Mesenchymal stem cell (in vitro differentiated cells and primary cell): Measurements from ENCODE around the gene EGR1.
A peak's percentile ranks its signal among the peaks of the same experiment; 100 is the strongest.

Source experiments
- DNase-seq: peaks from one replicate; pipeline ENCODE4 v3.0.0-alpha.2; 2013
- H2AFZ ChIP-seq: one replicate; pipeline ENCODE4 v1.6.1; 2013; ENCODE audit warnings: low read depth, mild to moderate bottlenecking, control low read depth, inconsistent platforms, low read length, moderate library complexity
- H2AK5ac ChIP-seq: 2 replicates; pipeline ENCODE4 v1.6.1; 2013; ENCODE audit warnings: low read length, moderate library complexity, mild to moderate bottlenecking, inconsistent platforms; ENCODE audit not compliant: severe bottlenecking
- H2BK120ac ChIP-seq: one replicate; pipeline ENCODE4 v1.6.1; 2013; ENCODE audit warnings: low read depth, mild to moderate bottlenecking, inconsistent platforms, low read length, moderate library complexity
- H2BK12ac ChIP-seq, 2 experiments: one replicate each; pipeline ENCODE4 v1.6.1; 2013; ENCODE audit warnings: inconsistent platforms in 2 of 2, low read length in 2 of 2, mild to moderate bottlenecking in 2 of 2, moderate library complexity in 2 of 2, control low read depth in 1 of 2
- H2BK15ac ChIP-seq: one replicate; pipeline ENCODE4 v1.6.1; 2013; ENCODE audit warnings: mild to moderate bottlenecking, low read depth, inconsistent platforms; ENCODE audit not compliant: poor library complexity, severe bottlenecking
- H2BK5ac ChIP-seq: 2 replicates; pipeline ENCODE4 v1.6.1; 2013; ENCODE audit warnings: low read depth, mild to moderate bottlenecking, low read length, control low read depth, inconsistent platforms; ENCODE audit not compliant: poor library complexity, severe bottlenecking
- H3K14ac ChIP-seq, 2 experiments: one replicate each; pipeline ENCODE4 v1.6.1; 2013; ENCODE audit warnings: inconsistent platforms in 2 of 2, low read length in 2 of 2, control low read depth in 1 of 2, mild to moderate bottlenecking in 1 of 2, moderate library complexity in 1 of 2
- H3K18ac ChIP-seq, 2 experiments: one replicate each; pipeline ENCODE4 v1.6.1; 2013; ENCODE audit warnings: inconsistent platforms in 2 of 2, low read length in 2 of 2, control low read depth in 1 of 2, low read depth in 1 of 2, mild to moderate bottlenecking in 1 of 2
- H3K23ac ChIP-seq, 2 experiments: one replicate each; pipeline ENCODE4 v1.6.1; 2013; ENCODE audit warnings: inconsistent platforms in 2 of 2, low read length in 2 of 2, mild to moderate bottlenecking in 2 of 2, moderate library complexity in 2 of 2, control low read depth in 1 of 2
- H3K27ac ChIP-seq: 2 replicates; pipeline ENCODE4 v1.5.1; 2013; ENCODE audit warnings: mild to moderate bottlenecking, moderate library complexity, low read length, control low read depth, inconsistent platforms; ENCODE audit not compliant: poor library complexity, severe bottlenecking
- H3K27me3 ChIP-seq, 2 experiments: 2 replicates each; pipeline versions ENCODE4 v1.6.1 to v1.7.0; 2013; ENCODE audit warnings: low read length in 2 of 2, mild to moderate bottlenecking in 2 of 2, moderate library complexity in 2 of 2, control low read depth in 1 of 2, inconsistent platforms in 1 of 2; ENCODE audit not compliant: control insufficient read depth in 1 of 2, insufficient read depth in 1 of 2
- H3K36me3 ChIP-seq, 2 experiments: 2 replicates each; pipeline versions ENCODE4 v1.6.1 to v1.7.0; 2013; ENCODE audit warnings: low read length in 2 of 2, control low read depth in 1 of 2, inconsistent platforms in 1 of 2, low read depth in 1 of 2, mild to moderate bottlenecking in 1 of 2; ENCODE audit not compliant: insufficient read depth in 2 of 2, control insufficient read depth in 1 of 2
- H3K4ac ChIP-seq, 2 experiments: one replicate each; pipeline ENCODE4 v1.6.1; 2013; ENCODE audit warnings: inconsistent platforms in 2 of 2, low read length in 2 of 2, mild to moderate bottlenecking in 2 of 2, moderate library complexity in 2 of 2, control low read depth in 1 of 2, low read depth in 1 of 2
- H3K4me1 ChIP-seq: 2 replicates; pipeline ENCODE4 v1.6.1; 2013; ENCODE audit warnings: low read depth, low read length, control low read depth; ENCODE audit not compliant: control insufficient read depth, insufficient read depth
- H3K4me2 ChIP-seq: 2 replicates; pipeline ENCODE4 v1.6.1; 2013; ENCODE audit warnings: low read length, mild to moderate bottlenecking, inconsistent platforms; ENCODE audit not compliant: poor library complexity, severe bottlenecking
- H3K4me3 ChIP-seq, 2 experiments: 2 replicates each; pipeline versions ENCODE4 v1.5.1 to v1.7.0; 2013; ENCODE audit warnings: low read length in 2 of 2, mild to moderate bottlenecking in 2 of 2, control low read depth in 1 of 2, low read depth in 1 of 2; ENCODE audit not compliant: insufficient read depth in 1 of 2
- H3K79me1 ChIP-seq: replicated peaks from 2 replicates; pipeline ENCODE4 v1.6.1; 2013; ENCODE audit warnings: mild to moderate bottlenecking, control low read depth, low read length, inconsistent platforms; ENCODE audit not compliant: poor library complexity, severe bottlenecking
- H3K9ac ChIP-seq: 2 replicates; pipeline ENCODE4 v1.7.0; 2013; ENCODE audit warnings: mild to moderate bottlenecking, low read length, moderate library complexity
- H3K9me3 ChIP-seq: 2 replicates; pipeline ENCODE4 v1.7.0; 2013; ENCODE audit warnings: mild to moderate bottlenecking, low read length; ENCODE audit not compliant: control insufficient read depth
- H4K8ac ChIP-seq: one replicate; pipeline ENCODE4 v1.6.1; 2013; ENCODE audit warnings: inconsistent platforms, mild to moderate bottlenecking, low read length, moderate library complexity
- H4K91ac ChIP-seq: one replicate; pipeline ENCODE4 v1.6.1; 2013; ENCODE audit warnings: mild to moderate bottlenecking, low read length, inconsistent platforms
- WGBS: methylation state at CpG from one replicate; pipeline ENCODE4 v1.1.7; 2013; ENCODE audit warnings: mixed read lengths; 5-methylcytosine and 5-hydroxymethylcytosine counted together

EGR1 gene

GRCh38 chr5:138438003-138438723, 27.1 kb upstream of the EGR1 start:
- H2AK5ac ChIP-seq = no peak overlapping the region
- WGBS = 86% methylated on average over 8 of the region's 11 CpGs
- no peak overlapping the region for H4K91ac ChIP-seq
- no peak overlapping the region for H3K23ac ChIP-seq
- H3K36me3 ChIP-seq = peaks cover 23 to 35% of the 10 kb centered on the region in 2 experiments
- peak overlapping the region; percentile 93 for H3K4me2 ChIP-seq
- H3K4ac ChIP-seq = no peak overlapping the region
- H3K18ac ChIP-seq = no peak overlapping the region
- H3K27ac ChIP-seq = no peak overlapping the region
- H2BK120ac ChIP-seq = no peak overlapping the region
- no peak for DNase-seq
- peak overlapping the region; percentile 84 for H3K9ac ChIP-seq
- no peak overlapping the region for H3K14ac ChIP-seq
- H4K8ac ChIP-seq = no peak overlapping the region
- peak overlapping the region; percentile 63 to 77 for H3K4me3 ChIP-seq
- H2AFZ ChIP-seq = no peak overlapping the region
- no peaks in the 10 kb centered on the region for H3K79me1 ChIP-seq
- H3K27me3 ChIP-seq = peaks cover 0 to 3% of the 10 kb centered on the region in 2 experiments
- H3K9me3 ChIP-seq = no peaks in the 10 kb centered on the region
- peaks cover 13% of the 10 kb centered on the region for H3K4me1 ChIP-seq
- H2BK5ac ChIP-seq = no peak overlapping the region
- H2BK12ac ChIP-seq = no peak overlapping the region
- H2BK15ac ChIP-seq = no peak overlapping the region

DNA sequence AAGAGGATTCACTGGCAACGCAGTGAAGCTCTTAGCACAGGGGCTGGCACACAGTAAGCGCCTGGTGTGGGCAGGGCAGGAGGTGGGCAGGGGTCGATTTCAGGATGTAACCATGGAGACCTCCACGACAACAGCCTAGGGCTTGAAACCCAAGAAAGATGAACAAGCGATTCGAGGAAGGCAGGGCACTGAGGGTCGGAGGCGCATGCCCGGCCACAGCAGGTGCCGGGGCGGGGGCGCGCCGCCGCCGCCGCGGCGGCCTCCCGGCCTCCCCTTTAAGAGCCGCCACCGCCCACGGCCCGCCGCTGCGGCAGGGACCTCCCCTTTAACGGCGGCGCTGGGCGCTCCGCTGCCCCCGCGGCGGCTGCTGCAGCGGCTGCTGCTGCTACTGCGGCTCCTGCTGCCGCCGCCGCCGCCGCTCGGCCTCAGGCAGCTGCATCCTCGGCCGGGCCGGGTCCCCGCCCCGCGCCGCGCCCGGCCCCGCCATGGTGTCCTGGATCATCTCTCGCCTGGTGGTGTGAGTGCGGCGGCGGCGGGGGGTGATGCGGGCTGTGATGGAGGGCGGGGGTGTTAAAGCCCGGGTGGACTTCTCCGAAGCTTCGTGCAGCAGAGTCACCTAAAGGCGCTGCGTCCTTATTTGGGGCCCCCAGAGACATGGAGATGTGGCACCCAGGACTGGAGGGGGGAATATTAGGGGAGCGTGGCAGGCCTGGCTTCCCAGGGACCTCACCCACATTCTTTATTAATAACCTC, 26.4 kb upstream of the EGR1 start, which contains the start of gene REEP2:
Gene REEP2, plus strand, starts transcription at position 334 of the 753 bp plus-strand sequence. Its CDS starts 152 bp downstream, at position 486.
- peak; percentile 63 for DNase-seq
- peaks cover 16 to 29% of the 10 kb centered on the region in 2 experiments for H3K36me3 ChIP-seq
- H3K4me3 ChIP-seq = peak within 1 kb of the TSS; percentile 63 to 77
- H3K4ac ChIP-seq = peak within 1 kb of the TSS in 1 of 2 experiments; percentile 24
- no peaks in the 10 kb centered on the region for H3K9me3 ChIP-seq
- H2BK15ac ChIP-seq = no peak within 1 kb of the TSS
- H3K4me2 ChIP-seq = peak within 1 kb of the TSS; percentile 93
- no peak within 1 kb of the TSS for H2BK12ac ChIP-seq
- H3K27ac ChIP-seq = no peak within 1 kb of the TSS
- H4K91ac ChIP-seq = no peak within 1 kb of the TSS
- H3K14ac ChIP-seq = no peak within 1 kb of the TSS
- no peak within 1 kb of the TSS for H2AFZ ChIP-seq
- H2BK120ac ChIP-seq = no peak within 1 kb of the TSS
- H2BK5ac ChIP-seq = no peak within 1 kb of the TSS
- H3K27me3 ChIP-seq = peaks cover 0 to 3% of the 10 kb centered on the region in 2 experiments
- H3K9ac ChIP-seq = peak within 1 kb of the TSS; percentile 84
- H3K4me1 ChIP-seq = peaks cover 13% of the 10 kb centered on the region
- no peak within 1 kb of the TSS for H2AK5ac ChIP-seq
- H4K8ac ChIP-seq = no peak within 1 kb of the TSS
- no peaks in the 10 kb centered on the region for H3K79me1 ChIP-seq
- no peak within 1 kb of the TSS for H3K23ac ChIP-seq
- 1% methylated on average over 27 of the region's 65 CpGs for WGBS
- peak within 1 kb of the TSS in 1 of 2 experiments; percentile 40 for H3K18ac ChIP-seq

DNA sequence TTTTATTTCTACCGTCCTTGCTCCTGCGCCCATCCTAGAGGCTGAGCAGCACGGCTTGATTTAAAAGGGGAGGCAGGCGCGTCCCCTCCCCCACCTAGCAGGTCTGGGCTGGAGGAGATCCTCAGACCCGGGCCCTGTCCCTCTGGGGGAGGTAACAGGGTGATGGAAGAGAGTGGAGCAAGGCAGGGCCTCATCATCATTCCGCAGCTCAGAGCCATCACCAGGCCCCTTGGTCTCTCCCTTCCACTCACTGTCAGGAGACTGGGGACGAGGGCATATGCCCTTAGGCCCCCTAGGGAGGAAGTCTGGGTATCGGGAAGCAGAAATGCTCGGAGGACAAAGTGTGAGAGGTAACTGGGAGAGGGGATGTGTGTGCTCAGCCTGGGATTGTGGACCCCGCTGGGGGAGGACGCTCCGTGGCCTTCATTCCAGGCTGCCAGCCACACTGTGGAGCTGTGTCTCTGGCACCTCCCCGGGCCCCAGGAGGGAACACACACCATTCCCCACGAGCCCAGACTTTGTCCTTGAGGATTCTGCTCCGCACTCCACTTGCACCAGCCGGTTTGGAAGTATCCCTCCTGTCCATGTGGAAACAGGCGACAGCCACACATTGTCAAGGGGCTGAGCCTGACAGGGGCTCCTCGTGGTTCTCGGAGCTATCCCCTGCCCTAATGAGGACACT, 25.7 kb upstream of the EGR1 start:
- peak overlapping the region; percentile 70 for H3K9ac ChIP-seq
- WGBS = 38% methylated on average over 15 of the region's 20 CpGs
- H3K36me3 ChIP-seq = peaks cover 18 to 24% of the 10 kb centered on the region in 2 experiments
- no peaks in the 10 kb centered on the region for H3K79me1 ChIP-seq
- H3K18ac ChIP-seq = peak overlapping the region in 1 of 2 experiments; percentile 40
- H3K4me3 ChIP-seq = peak overlapping the region; percentile 63 to 77
- H3K4me1 ChIP-seq = peaks cover 13% of the 10 kb centered on the region
- H2BK5ac ChIP-seq = no peak overlapping the region
- no peak overlapping the region for H2BK120ac ChIP-seq
- peaks cover 0 to 3% of the 10 kb centered on the region in 2 experiments for H3K27me3 ChIP-seq
- H2AFZ ChIP-seq = no peak overlapping the region
- H4K8ac ChIP-seq = no peak overlapping the region
- no peak overlapping the region for H2BK15ac ChIP-seq
- H4K91ac ChIP-seq = no peak overlapping the region
- no peak overlapping the region for H2BK12ac ChIP-seq
- H3K27ac ChIP-seq = no peak overlapping the region
- H3K14ac ChIP-seq = no peak overlapping the region
- H3K9me3 ChIP-seq = no peaks in the 10 kb centered on the region
- H3K23ac ChIP-seq = no peak overlapping the region
- DNase-seq = peak; percentile 17
- peak overlapping the region in 1 of 2 experiments; percentile 24 for H3K4ac ChIP-seq
- H2AK5ac ChIP-seq = no peak overlapping the region
- peak overlapping the region; percentile 93 for H3K4me2 ChIP-seq
